ENCODE measurements around the gene TEX36.

DNA sequence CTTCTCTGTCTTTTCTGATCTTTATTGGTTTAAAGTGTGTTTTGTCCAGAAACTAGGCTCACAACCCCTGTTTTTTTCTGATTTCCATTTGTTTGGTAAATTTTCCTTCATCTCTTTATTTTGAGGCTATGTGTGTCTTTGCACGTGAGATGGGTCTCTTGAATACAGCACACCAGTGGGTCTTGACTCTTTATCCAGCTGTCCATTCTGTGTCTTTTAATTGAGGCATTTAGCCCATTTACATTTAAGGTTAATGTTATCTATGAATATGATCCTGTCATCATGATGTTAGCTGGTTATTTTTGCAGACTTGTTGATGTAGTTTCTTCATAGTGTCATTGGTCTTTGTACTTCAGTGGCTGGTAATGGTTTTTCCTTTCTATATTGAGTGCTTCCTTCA is 10.1 kb downstream of the TEX36 start:
- TF ChIP-seq, protein P1, sequence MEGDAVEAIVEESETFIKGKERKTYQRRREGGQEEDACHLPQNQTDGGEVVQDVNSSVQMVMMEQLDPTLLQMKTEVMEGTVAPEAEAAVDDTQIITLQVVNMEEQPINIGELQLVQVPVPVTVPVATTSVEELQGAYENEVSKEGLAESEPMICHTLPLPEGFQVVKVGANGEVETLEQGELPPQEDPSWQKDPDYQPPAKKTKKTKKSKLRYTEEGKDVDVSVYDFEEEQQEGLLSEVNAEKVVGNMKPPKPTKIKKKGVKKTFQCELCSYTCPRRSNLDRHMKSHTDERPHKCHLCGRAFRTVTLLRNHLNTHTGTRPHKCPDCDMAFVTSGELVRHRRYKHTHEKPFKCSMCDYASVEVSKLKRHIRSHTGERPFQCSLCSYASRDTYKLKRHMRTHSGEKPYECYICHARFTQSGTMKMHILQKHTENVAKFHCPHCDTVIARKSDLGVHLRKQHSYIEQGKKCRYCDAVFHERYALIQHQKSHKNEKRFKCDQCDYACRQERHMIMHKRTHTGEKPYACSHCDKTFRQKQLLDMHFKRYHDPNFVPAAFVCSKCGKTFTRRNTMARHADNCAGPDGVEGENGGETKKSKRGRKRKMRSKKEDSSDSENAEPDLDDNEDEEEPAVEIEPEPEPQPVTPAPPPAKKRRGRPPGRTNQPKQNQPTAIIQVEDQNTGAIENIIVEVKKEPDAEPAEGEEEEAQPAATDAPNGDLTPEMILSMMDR (IDR thresholded peaks at IDR 0.05), result no peak
- TF ChIP-seq POLR2AphosphoS5 (IDR thresholded peaks at IDR 0.05; ENCODE audit: low read depth, low read length) (no peak), REST (IDR thresholded peaks at IDR 0.05; ENCODE audit: insufficient read depth in 1 of 2, low read depth in 2 of 2, low read length in 1 of 2) (no peak)
